ENCODE results near the gene POMC.

DNA sequence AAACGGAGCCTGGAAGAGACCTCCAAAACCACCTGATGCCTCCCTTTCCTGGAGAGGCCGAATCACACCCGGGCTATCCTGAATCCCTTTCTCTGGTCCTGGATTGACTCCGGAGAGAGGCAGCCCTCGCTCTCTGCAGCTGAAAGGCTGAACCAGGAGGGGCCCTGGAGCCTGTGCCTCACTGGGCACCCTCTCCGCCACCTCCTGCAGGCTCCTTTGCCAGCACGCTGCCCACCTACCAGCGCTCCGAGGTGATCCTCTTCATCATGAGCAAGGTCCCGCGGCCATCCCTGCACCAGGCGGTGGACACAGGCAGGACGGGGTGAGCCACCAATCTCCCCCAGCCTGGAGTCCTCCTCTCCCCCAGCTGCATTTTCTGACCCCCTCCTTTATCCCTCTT, 35.7 kb downstream of the POMC start:
- TF ChIP-seq CTCF (IDR thresholded peaks at IDR 0.05; ENCODE audit: insufficient read depth, low read depth, low read length) = no peak
- no peak for TF ChIP-seq EZH2 (IDR thresholded peaks at IDR 0.05; ENCODE audit: insufficient read depth, low read length)

All from astrocyte (in vitro differentiated cells and primary cell).